HepG2 (cell line): ENCODE measurements around the gene PLEKHO1.

Experiments used
- EP300 ChIP-seq, 3 experiments: sonication (generic) in 1 of 3; formaldehyde crosslinking in 1 of 3; IDR thresholded peaks; 2 replicates each; pipeline versions ENCODE4 v1.5.1 to v1.6.1; 2011 to 2020; ENCODE audit warnings: low read depth in 2 of 3, low read length in 2 of 3, borderline replicate concordance in 1 of 3, improper control_type of control experiment in 1 of 3, mild to moderate bottlenecking in 1 of 3, missing genetic modification reagents in 1 of 3, moderate library complexity in 1 of 3
- ESRRA ChIP-seq: sonication (generic); formaldehyde crosslinking; IDR thresholded peaks from 2 replicates; pipeline ENCODE4 v1.5.1; 2020; ENCODE audit warnings: mild to moderate bottlenecking, low read depth, missing genetic modification reagents
- GMEB2 ChIP-seq: IDR thresholded peaks from 2 replicates; pipeline ENCODE4 v1.6.1; 2016; ENCODE audit warnings: missing biosample characterization, missing genetic modification reagents, low read depth
- MAZ ChIP-seq, 2 experiments: sonication (generic) in 1 of 2; formaldehyde crosslinking in 1 of 2; IDR thresholded peaks; 2 replicates each; pipeline versions ENCODE4 v1.5.0 to v1.6.1; 2012 to 2020; ENCODE audit warnings: low read depth in 2 of 2, mild to moderate bottlenecking in 2 of 2, borderline replicate concordance in 1 of 2, improper control_type of control experiment in 1 of 2, low read length in 1 of 2, missing genetic modification reagents in 1 of 2, moderate library complexity in 1 of 2
- POLR2AphosphoS5 ChIP-seq: IDR thresholded peaks from 2 replicates; pipeline ENCODE4 v1.6.1; 2012; ENCODE audit warnings: low read depth, low read length
- RAD21 ChIP-seq: fragments of 450-650 bp; formaldehyde crosslinking; IDR thresholded peaks from 2 replicates; pipeline ENCODE4 v1.5.0; 2020; ENCODE audit warnings: mild to moderate bottlenecking
- YY1 ChIP-seq: IDR thresholded peaks from 2 replicates; pipeline ENCODE4 v1.6.1; 2011; ENCODE audit warnings: low read length, low read depth, moderate library complexity, mild to moderate bottlenecking; ENCODE audit not compliant: insufficient read depth, insufficient replicate concordance
- ZNF83 ChIP-seq: sonication (generic); formaldehyde crosslinking; IDR thresholded peaks from 2 replicates; pipeline ENCODE4 v1.4.0; 2020; ENCODE audit warnings: missing genetic modification reagents, mild to moderate bottlenecking, borderline replicate concordance
- TF ChIP-seq, protein P1 (sequence below): sonication (generic); formaldehyde crosslinking; IDR thresholded peaks from 2 replicates; pipeline ENCODE4 v1.4.0; 2020; ENCODE audit warnings: missing genetic modification reagents
- TF ChIP-seq, protein P2 (sequence below): sonication (generic); formaldehyde crosslinking; IDR thresholded peaks from 2 replicates; pipeline ENCODE4 v1.4.0; 2020; ENCODE audit warnings: mild to moderate bottlenecking, missing genetic modification reagents
- TF ChIP-seq, protein P3 (sequence below), 2 experiments: IDR thresholded peaks; 2 replicates each; pipeline ENCODE4 v1.6.1; 2011 to 2012; ENCODE audit warnings: low read length in 2 of 2, borderline replicate concordance in 1 of 2, low read depth in 1 of 2, mild to moderate bottlenecking in 1 of 2, moderate library complexity in 1 of 2
- TF ChIP-seq, protein P4 (sequence below): sonication (generic); formaldehyde crosslinking; IDR thresholded peaks from 2 replicates; pipeline ENCODE4 v1.8.0; 2022; ENCODE audit warnings: mild to moderate bottlenecking, missing genetic modification reagents; ENCODE audit not compliant: insufficient replicate concordance
- TF ChIP-seq, protein P5 (sequence below): sonication (generic); formaldehyde crosslinking; IDR thresholded peaks from 2 replicates; pipeline ENCODE4 v1.5.0; 2020; ENCODE audit warnings: mild to moderate bottlenecking, missing genetic modification reagents, moderate library complexity
- TF ChIP-seq, protein P6 (sequence below): IDR thresholded peaks from 2 replicates; pipeline ENCODE4 v1.6.1; 2016

GRCh38 chr1:150102986-150103385 lies 46.7 kb upstream of the PLEKHO1 start:
- TF ChIP-seq POLR2AphosphoS5 (no peak), ZNF83 (CRISPR knock-in tag) (no peak), MAZ (IDR thresholded peaks at IDR 0.05; ENCODE audit: borderline replicate concordance, low read depth, low read length) (no peak), MAZ (CRISPR knock-in tag; IDR thresholded peaks at IDR 0.05; ENCODE audit: low read depth) (no peak), RAD21 (no peak), EP300 (IDR thresholded peaks at IDR 0.05; ENCODE audit: low read depth in 2 of 2, low read length in 2 of 2) (no peak), EP300 (CRISPR knock-in tag; IDR thresholded peaks at IDR 0.05; ENCODE audit: borderline replicate concordance) (no peak), GMEB2 (no peak), YY1 (no peak), ESRRA (CRISPR knock-in tag) (no peak)
- TF ChIP-seq, protein P1, sequence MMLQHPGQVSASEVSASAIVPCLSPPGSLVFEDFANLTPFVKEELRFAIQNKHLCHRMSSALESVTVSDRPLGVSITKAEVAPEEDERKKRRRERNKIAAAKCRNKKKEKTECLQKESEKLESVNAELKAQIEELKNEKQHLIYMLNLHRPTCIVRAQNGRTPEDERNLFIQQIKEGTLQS (CRISPR knock-in tag) = no peak
- TF ChIP-seq, protein P2, sequence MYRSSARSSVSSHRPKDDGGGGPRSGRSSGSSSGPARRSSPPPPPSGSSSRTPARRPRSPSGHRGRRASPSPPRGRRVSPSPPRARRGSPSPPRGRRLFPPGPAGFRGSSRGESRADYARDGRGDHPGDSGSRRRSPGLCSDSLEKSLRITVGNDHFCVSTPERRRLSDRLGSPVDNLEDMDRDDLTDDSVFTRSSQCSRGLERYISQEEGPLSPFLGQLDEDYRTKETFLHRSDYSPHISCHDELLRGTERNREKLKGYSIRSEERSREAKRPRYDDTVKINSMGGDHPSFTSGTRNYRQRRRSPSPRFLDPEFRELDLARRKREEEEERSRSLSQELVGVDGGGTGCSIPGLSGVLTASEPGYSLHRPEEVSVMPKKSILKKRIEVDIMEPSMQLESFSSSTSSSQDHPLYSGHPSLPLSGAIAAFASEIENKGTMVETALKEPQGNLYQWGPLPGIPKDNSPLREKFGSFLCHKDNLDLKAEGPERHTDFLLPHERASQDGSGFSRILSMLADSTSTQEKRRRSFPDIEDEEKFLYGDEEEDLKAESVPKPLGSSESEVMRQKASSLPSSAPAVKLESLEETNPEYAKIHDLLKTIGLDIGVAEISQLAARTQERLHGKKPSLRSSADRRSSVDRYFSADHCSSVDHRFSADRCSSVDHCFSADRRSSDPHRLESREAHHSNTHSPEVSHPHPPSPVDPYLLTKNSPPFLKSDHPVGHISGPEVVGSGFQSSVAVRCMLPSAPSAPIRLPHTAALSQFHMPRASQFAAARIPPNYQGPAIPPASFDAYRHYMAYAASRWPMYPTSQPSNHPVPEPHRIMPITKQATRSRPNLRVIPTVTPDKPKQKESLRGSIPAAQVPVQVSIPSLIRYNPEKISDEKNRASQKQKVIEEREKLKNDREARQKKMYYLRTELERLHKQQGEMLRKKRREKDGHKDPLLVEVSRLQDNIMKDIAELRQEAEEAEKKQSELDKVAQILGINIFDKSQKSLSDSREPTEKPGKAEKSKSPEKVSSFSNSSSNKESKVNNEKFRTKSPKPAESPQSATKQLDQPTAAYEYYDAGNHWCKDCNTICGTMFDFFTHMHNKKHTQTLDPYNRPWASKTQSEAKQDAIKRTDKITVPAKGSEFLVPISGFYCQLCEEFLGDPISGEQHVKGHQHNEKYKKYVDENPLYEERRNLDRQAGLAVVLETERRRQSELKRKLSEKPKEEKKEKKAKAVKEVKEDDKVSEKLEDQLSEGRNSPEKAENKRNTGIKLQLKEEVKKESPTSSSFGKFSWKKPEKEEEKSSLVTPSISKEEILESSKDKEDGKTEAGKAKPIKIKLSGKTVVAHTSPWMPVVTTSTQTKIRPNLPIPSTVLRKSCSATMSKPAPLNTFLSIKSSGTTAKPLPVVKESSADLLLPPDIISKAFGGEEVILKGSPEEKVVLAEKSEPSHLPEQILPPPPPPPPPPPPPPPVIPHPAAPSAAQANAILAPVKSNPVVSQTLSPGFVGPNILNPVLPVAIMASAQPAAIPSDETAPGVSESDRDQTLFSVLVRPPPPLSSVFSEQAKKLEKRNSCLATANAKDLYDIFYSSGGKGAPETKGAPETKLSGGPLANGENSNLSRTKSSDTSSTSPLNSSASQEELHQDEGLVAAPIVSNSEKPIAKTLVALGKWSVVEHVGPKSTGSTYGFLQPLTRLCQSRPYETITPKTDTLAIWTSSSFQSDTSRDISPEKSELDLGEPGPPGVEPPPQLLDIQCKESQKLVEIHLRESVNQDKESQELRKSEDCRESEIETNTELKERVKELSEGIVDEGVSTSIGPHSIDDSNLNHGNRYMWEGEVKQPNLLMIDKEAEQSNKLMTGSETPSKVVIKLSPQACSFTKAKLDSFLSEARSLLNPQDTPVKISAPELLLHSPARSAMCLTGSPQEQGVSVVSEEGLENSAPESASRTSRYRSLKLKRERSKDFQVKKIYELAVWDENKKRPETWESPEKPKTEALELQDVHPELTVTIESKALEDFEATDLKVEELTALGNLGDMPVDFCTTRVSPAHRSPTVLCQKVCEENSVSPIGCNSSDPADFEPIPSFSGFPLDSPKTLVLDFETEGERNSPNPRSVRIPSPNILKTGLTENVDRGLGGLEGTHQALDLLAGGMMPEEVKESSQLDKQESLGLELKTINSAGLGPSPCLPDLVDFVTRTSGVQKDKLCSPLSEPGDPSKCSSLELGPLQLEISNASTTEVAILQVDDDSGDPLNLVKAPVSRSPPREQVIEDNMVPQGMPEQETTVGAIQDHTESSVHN (CRISPR knock-in tag) = no peak
- TF ChIP-seq, protein P3, sequence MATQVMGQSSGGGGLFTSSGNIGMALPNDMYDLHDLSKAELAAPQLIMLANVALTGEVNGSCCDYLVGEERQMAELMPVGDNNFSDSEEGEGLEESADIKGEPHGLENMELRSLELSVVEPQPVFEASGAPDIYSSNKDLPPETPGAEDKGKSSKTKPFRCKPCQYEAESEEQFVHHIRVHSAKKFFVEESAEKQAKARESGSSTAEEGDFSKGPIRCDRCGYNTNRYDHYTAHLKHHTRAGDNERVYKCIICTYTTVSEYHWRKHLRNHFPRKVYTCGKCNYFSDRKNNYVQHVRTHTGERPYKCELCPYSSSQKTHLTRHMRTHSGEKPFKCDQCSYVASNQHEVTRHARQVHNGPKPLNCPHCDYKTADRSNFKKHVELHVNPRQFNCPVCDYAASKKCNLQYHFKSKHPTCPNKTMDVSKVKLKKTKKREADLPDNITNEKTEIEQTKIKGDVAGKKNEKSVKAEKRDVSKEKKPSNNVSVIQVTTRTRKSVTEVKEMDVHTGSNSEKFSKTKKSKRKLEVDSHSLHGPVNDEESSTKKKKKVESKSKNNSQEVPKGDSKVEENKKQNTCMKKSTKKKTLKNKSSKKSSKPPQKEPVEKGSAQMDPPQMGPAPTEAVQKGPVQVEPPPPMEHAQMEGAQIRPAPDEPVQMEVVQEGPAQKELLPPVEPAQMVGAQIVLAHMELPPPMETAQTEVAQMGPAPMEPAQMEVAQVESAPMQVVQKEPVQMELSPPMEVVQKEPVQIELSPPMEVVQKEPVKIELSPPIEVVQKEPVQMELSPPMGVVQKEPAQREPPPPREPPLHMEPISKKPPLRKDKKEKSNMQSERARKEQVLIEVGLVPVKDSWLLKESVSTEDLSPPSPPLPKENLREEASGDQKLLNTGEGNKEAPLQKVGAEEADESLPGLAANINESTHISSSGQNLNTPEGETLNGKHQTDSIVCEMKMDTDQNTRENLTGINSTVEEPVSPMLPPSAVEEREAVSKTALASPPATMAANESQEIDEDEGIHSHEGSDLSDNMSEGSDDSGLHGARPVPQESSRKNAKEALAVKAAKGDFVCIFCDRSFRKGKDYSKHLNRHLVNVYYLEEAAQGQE (IDR thresholded peaks at IDR 0.05; ENCODE audit: borderline replicate concordance in 1 of 2, low read depth in 1 of 2, low read length in 2 of 2) = no peak
- TF ChIP-seq, protein P4, sequence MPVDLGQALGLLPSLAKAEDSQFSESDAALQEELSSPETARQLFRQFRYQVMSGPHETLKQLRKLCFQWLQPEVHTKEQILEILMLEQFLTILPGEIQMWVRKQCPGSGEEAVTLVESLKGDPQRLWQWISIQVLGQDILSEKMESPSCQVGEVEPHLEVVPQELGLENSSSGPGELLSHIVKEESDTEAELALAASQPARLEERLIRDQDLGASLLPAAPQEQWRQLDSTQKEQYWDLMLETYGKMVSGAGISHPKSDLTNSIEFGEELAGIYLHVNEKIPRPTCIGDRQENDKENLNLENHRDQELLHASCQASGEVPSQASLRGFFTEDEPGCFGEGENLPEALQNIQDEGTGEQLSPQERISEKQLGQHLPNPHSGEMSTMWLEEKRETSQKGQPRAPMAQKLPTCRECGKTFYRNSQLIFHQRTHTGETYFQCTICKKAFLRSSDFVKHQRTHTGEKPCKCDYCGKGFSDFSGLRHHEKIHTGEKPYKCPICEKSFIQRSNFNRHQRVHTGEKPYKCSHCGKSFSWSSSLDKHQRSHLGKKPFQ (CRISPR knock-in tag) = no peak
- TF ChIP-seq, protein P5, sequence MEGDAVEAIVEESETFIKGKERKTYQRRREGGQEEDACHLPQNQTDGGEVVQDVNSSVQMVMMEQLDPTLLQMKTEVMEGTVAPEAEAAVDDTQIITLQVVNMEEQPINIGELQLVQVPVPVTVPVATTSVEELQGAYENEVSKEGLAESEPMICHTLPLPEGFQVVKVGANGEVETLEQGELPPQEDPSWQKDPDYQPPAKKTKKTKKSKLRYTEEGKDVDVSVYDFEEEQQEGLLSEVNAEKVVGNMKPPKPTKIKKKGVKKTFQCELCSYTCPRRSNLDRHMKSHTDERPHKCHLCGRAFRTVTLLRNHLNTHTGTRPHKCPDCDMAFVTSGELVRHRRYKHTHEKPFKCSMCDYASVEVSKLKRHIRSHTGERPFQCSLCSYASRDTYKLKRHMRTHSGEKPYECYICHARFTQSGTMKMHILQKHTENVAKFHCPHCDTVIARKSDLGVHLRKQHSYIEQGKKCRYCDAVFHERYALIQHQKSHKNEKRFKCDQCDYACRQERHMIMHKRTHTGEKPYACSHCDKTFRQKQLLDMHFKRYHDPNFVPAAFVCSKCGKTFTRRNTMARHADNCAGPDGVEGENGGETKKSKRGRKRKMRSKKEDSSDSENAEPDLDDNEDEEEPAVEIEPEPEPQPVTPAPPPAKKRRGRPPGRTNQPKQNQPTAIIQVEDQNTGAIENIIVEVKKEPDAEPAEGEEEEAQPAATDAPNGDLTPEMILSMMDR (CRISPR knock-in tag) = no peak
- TF ChIP-seq, protein P6, sequence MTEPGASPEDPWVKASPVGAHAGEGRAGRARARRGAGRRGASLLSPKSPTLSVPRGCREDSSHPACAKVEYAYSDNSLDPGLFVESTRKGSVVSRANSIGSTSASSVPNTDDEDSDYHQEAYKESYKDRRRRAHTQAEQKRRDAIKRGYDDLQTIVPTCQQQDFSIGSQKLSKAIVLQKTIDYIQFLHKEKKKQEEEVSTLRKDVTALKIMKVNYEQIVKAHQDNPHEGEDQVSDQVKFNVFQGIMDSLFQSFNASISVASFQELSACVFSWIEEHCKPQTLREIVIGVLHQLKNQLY (CRISPR knock-in tag) = no peak
